ENCODE data around the gene KAT7.

- no peak for TF ChIP-seq CTCF (conservative IDR thresholded peaks at IDR 0.05 in 1 of 2, IDR thresholded peaks at IDR 0.05 in 1 of 2; ENCODE audit: extremely low read depth in 1 of 2, insufficient read depth in 1 of 2, low read depth in 1 of 2, low read length in 2 of 2)
- TF ChIP-seq EZH2 (IDR thresholded peaks at IDR 0.05; ENCODE audit: borderline replicate concordance, low read length) = no peak
Measured at GRCh38 chr17:49739641-49740271, 48.7 kb upstream of the KAT7 start.

All from mammary epithelial cell (primary cell).